ENCODE data around the gene IFNAR1. TPM values are rescaled to one million over a fixed set of nuclear protein-coding genes. Genes with fewer than 3 reads are reported as not detected.

Gene IFNAR1
- total and polyA plus RNA-seq, 2 donors (not counting 3 experiments of a cell fraction or from before 2014, with no cell fraction given), result 16.2 to 47.8 TPM

GRCh38 chr21:33355355-33355754 is 30.6 kb downstream of the IFNAR1 start:
- POLR2A ChIA-PET, result no interaction called here
- Histone ChIP-seq H3K27me3 (ENCODE audit: control insufficient read depth in 2 of 2, insufficient read depth in 2 of 2, low read length in 2 of 2) (no peaks in the 10 kb centered on the region), H3K4me3 (replicated peaks in 1 of 3; ENCODE audit: insufficient read depth in 1 of 3, low read depth in 1 of 3, low read length in 3 of 3) (no peak overlapping the region), H3K9ac (replicated peaks; ENCODE audit: extremely low read depth, insufficient read depth, low read length) (no peak overlapping the region), H3K79me2 (ENCODE audit: control insufficient read depth, insufficient read depth, low read length) (no peaks in the 10 kb centered on the region), H3K4me1 (ENCODE audit: control insufficient read depth, extremely low read depth, insufficient read depth, low read length) (peaks cover 3% of the 10 kb centered on the region), H3K36me3 (ENCODE audit: control insufficient read depth in 2 of 2, extremely low read depth in 1 of 2, insufficient read depth in 2 of 2, low read length in 2 of 2) (peaks cover 2 to 11% of the 10 kb centered on the region in 2 experiments), H4K20me1 (replicated peaks; ENCODE audit: control insufficient read depth, extremely low read depth, insufficient read depth, low read length) (no peaks in the 10 kb centered on the region), H3K9me3 (replicated peaks; ENCODE audit: control insufficient read depth, insufficient read depth, low read length) (no peaks in the 10 kb centered on the region), H3K9me1 (replicated peaks; ENCODE audit: control insufficient read depth, extremely low read depth, insufficient read depth, low read length) (peaks cover 2% of the 10 kb centered on the region), H2AFZ (ENCODE audit: low read depth, low read length) (no peak overlapping the region), H3K4me2 (ENCODE audit: insufficient read depth, low read length) (no peak overlapping the region), H3K27ac (ENCODE audit: insufficient read depth, low read depth, low read length) (no peak overlapping the region)
- TF ChIP-seq EZH2 (IDR thresholded peaks at IDR 0.05; ENCODE audit: borderline replicate concordance, low read depth, low read length, severe bottlenecking), result no peak
- TF ChIP-seq JUN (IDR thresholded peaks at IDR 0.05; ENCODE audit: borderline replicate concordance, insufficient read depth, insufficient read length, low read depth), result no peak
- no peak for TF ChIP-seq MYC (IDR thresholded peaks at IDR 0.05; ENCODE audit: low read depth, low read length)
- TF ChIP-seq, protein P1, sequence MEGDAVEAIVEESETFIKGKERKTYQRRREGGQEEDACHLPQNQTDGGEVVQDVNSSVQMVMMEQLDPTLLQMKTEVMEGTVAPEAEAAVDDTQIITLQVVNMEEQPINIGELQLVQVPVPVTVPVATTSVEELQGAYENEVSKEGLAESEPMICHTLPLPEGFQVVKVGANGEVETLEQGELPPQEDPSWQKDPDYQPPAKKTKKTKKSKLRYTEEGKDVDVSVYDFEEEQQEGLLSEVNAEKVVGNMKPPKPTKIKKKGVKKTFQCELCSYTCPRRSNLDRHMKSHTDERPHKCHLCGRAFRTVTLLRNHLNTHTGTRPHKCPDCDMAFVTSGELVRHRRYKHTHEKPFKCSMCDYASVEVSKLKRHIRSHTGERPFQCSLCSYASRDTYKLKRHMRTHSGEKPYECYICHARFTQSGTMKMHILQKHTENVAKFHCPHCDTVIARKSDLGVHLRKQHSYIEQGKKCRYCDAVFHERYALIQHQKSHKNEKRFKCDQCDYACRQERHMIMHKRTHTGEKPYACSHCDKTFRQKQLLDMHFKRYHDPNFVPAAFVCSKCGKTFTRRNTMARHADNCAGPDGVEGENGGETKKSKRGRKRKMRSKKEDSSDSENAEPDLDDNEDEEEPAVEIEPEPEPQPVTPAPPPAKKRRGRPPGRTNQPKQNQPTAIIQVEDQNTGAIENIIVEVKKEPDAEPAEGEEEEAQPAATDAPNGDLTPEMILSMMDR (IDR thresholded peaks at IDR 0.05; ENCODE audit: extremely low read depth in 1 of 2, insufficient read depth in 1 of 2, low read depth in 1 of 2, low read length in 2 of 2), result no peak
- TF ChIP-seq, protein P2, sequence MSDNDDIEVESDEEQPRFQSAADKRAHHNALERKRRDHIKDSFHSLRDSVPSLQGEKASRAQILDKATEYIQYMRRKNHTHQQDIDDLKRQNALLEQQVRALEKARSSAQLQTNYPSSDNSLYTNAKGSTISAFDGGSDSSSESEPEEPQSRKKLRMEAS (IDR thresholded peaks at IDR 0.05; ENCODE audit: insufficient read depth, insufficient read length), result no peak
- no peak for TF ChIP-seq POLR2AphosphoS5 (IDR thresholded peaks at IDR 0.05; ENCODE audit: insufficient read depth, low read depth, low read length)
- no peak for TF ChIP-seq POLR2A (IDR thresholded peaks at IDR 0.05; ENCODE audit: low read depth, low read length)
- TF ChIP-seq FOS (IDR thresholded peaks at IDR 0.05; ENCODE audit: borderline replicate concordance, insufficient read depth, low read length), result no peak
- TF ChIP-seq GATA2 (IDR thresholded peaks at IDR 0.05; ENCODE audit: insufficient read depth, insufficient read length, low read depth, low read length), result no peak
- DNase-seq (ENCODE audit: low read depth, low spot score) (peak; percentile 20), FAIRE-seq (no peak)
- intact Hi-C loops (cut with micrococcal nuclease) (no loop called here), dilution Hi-C loops (cut with MboI; ENCODE audit: extremely low pct_ligation_motif_present, low sequenced_read_pairs) (no loop called here)
- BruUV-seq (replicated peaks), result TSS peak; percentile 28
- CTCF ChIA-PET, result interaction anchor here (1.0 to 1.9 kb wide), 3 partner anchors 30 to 158 kb away, joined by 3 to 6 read pairs (median 6); partner anchors contain the start of gene IFNAR1
